Activated gamma-delta T cell treated with Interleukin-2 at 50 U/mL for 16 hours (primary cell): Measurements from ENCODE around the gene EIF2S3B.

ENCODE experiments used
- DNase-seq: peaks from one replicate; pipeline ENCODE4 v3.0.0-alpha.2; 2020

The EIF2S3B gene

DNA sequence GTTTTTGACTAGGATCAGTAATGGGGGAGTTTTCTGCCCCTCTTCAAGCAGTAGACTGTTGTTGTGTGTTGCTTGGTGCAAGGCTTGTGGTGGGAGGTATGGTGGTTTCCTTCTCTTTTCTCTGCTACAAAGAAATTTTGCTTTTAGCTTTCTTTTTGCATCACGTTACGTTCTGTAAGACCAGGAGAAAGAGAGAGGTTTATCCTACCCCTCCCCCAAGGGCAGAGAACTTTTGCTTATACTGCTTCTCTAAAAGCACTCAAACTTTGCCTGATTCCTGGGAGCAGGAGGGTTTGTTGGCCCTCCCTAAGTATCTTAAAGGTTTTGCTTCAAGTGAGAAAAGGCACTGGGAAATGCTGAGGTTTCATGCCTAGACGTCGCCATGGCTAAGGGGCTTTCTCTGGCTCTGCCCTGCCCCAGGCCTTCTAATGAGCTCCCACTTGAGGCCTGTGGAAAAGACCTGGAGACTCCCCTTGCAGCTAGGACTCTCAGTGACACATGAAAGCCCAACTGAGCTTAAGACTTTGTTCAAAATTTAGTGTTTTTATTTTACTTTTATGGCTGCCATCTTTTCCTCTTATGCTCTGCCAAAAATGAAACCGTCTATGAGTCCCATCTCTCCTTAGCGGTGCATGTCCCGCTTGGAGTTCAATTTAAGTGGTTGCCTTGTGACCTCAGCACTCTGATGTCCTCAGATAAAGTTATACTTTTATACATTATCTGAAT, 49.2 kb downstream of the EIF2S3B start:
- DNase-seq = peak; percentile 29

DNA sequence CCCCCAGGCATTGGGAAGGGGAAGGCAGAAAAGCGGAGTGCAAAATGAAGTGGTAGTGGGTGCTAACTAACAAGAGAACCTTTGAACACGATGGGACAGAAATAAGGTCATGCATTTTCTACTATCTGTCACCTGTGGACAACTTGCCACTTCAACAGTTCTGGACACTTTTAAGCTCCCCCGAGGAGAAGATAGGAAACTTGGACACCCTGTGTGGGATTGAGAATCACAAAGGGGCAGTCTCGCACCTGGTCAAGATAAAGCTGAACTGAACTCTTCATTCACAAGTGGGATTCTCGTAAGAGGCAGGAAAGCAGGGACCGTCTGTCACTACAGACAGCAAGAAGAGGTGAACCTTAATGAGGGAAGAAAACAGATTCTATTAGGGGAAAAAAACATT, 51.6 kb downstream of the EIF2S3B start:
- DNase-seq = no peak

DNA sequence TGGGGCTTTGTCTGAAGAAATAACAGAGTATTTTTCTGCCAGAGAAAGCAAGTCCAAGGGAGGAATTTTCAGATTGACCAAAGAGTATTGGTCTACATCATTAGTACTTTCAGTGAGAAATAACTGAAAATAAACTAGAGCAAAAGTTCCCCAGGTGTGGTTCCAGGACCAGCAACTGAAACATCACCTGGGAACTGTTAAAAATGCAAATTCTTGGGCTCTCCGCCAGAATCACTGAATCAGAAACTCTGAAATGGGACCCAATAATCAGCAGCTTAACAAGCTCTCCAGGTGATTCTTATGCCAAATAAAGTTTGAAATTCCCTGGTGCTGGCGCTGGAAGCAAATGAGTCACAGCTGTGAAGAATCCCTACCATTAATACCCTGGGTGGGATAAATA, 52.1 kb downstream of the EIF2S3B start:
- DNase-seq = no peak
